Measurements from ENCODE around the gene WBP1L.
A peak's percentile ranks its signal among the peaks of the same experiment; 100 is the strongest.

DNA sequence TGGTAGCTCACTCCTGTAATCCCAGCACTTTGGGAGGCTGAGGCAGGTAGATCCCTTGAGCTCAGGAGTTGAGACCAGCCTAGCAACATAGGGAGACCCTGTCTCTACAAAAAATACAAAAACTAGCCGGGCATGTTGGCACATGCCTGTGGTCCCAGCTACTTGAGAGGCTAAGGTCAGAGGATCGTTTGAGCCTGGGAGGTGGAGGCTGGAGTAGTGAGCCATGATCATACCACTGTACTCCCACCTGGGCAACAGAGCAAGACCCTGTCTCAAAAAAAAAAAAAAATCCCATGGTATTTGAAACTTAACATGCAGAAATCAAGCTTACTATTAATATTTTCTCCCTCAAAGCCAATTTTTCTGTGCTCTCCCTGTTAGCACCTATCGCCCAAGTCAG, 23.4 kb upstream of the WBP1L start:
- TF ChIP-seq, protein P1, sequence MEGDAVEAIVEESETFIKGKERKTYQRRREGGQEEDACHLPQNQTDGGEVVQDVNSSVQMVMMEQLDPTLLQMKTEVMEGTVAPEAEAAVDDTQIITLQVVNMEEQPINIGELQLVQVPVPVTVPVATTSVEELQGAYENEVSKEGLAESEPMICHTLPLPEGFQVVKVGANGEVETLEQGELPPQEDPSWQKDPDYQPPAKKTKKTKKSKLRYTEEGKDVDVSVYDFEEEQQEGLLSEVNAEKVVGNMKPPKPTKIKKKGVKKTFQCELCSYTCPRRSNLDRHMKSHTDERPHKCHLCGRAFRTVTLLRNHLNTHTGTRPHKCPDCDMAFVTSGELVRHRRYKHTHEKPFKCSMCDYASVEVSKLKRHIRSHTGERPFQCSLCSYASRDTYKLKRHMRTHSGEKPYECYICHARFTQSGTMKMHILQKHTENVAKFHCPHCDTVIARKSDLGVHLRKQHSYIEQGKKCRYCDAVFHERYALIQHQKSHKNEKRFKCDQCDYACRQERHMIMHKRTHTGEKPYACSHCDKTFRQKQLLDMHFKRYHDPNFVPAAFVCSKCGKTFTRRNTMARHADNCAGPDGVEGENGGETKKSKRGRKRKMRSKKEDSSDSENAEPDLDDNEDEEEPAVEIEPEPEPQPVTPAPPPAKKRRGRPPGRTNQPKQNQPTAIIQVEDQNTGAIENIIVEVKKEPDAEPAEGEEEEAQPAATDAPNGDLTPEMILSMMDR (tag by site-specific recombination; IDR thresholded peaks at IDR 0.05): no peak
- TF ChIP-seq ZNF146 (tag by site-specific recombination; IDR thresholded peaks at IDR 0.05) (no peak), ZNF362 (tag by site-specific recombination; IDR thresholded peaks at IDR 0.05) (0 out of 2 replicates have a peak, but pooled peaks have one; percentile 59), ZNF488 (tag by site-specific recombination; IDR thresholded peaks at IDR 0.05) (no peak), ZNF629 (tag by site-specific recombination; IDR thresholded peaks at IDR 0.05) (no peak), ZNF549 (tag by site-specific recombination; IDR thresholded peaks at IDR 0.05) (no peak), REST (tag by site-specific recombination; IDR thresholded peaks at IDR 0.05) (no peak), YY2 (tag by site-specific recombination; IDR thresholded peaks at IDR 0.05) (no peak), ZBTB8A (tag by site-specific recombination; IDR thresholded peaks at IDR 0.05) (no peak), ZNF561 (tag by site-specific recombination; IDR thresholded peaks at IDR 0.05; ENCODE audit: borderline replicate concordance) (no peak), ZNF660 (tag by site-specific recombination; IDR thresholded peaks at IDR 0.05) (no peak)
